Measurements from ENCODE around the gene RIMBP2. TPM values are rescaled to one million over a fixed set of nuclear protein-coding genes. Genes with fewer than 3 reads are reported as not detected.

The RIMBP2 gene
- total and polyA plus RNA-seq, 4 donors, result 0.05 to 2.9 (median 0.95) TPM

- Histone ChIP-seq H3K9me3 (ENCODE audit: control insufficient read depth in 4 of 4, insufficient read depth in 3 of 4, low read length in 3 of 4) (peaks cover 0 to 19% (median 0%) of the 10 kb centered on the region in 4 donors), H3K9ac (ENCODE audit: insufficient read depth in 1 of 2, low read length in 2 of 2) (no peak overlapping the region), H3K4me1 (ENCODE audit: control insufficient read depth in 5 of 5, insufficient read depth in 5 of 5, low read length in 5 of 5) (no peaks in the 10 kb centered on the region), H3K27me3 (ENCODE audit: control insufficient read depth in 3 of 3, insufficient read depth in 3 of 3, low read length in 2 of 3) (no peaks in the 10 kb centered on the region), H3K4me3 (no peak overlapping the region), H3K27ac (ENCODE audit: low read depth in 1 of 2, low read length in 1 of 2) (no peak overlapping the region), H3K36me3 (ENCODE audit: control insufficient read depth in 4 of 4, insufficient read depth in 4 of 4, low read length in 4 of 4) (no peaks in the 10 kb centered on the region)
- 96 to 98% methylated on average over 45 to 47 of the region's 47 CpGs for WGBS, 2 donors
- no peak for ATAC-seq (ENCODE audit: insufficient read depth, low FRiP score)
- TF ChIP-seq CTCF (IDR thresholded peaks at IDR 0.05; ENCODE audit: control extremely low read depth, extremely low read depth), result no peak
- DNase-seq, result no peak
Observed at GRCh38 chr12:130436741-130437501, 279.2 kb downstream of the RIMBP2 start.

- Histone ChIP-seq H3K4me3 (no peak overlapping the region), H3K4me1 (ENCODE audit: control insufficient read depth in 5 of 5, insufficient read depth in 5 of 5, low read length in 5 of 5) (no peaks in the 10 kb centered on the region), H3K36me3 (ENCODE audit: control insufficient read depth in 4 of 4, insufficient read depth in 4 of 4, low read length in 4 of 4) (no peaks in the 10 kb centered on the region), H3K9ac (ENCODE audit: insufficient read depth in 1 of 2, low read length in 2 of 2) (no peak overlapping the region), H3K27me3 (ENCODE audit: control insufficient read depth in 3 of 3, insufficient read depth in 3 of 3, low read length in 2 of 3) (no peaks in the 10 kb centered on the region), H3K27ac (ENCODE audit: low read depth in 1 of 2, low read length in 1 of 2) (no peak overlapping the region), H3K9me3 (ENCODE audit: control insufficient read depth in 4 of 4, insufficient read depth in 3 of 4, low read length in 3 of 4) (peaks cover 0 to 19% (median 0%) of the 10 kb centered on the region in 4 donors)
- ATAC-seq (ENCODE audit: insufficient read depth, low FRiP score) (no peak), DNase-seq (no peak)
- 91 to 95% methylated on average over 17 of the region's 17 CpGs for WGBS, 2 donors
- no peak for TF ChIP-seq CTCF (IDR thresholded peaks at IDR 0.05; ENCODE audit: control extremely low read depth, extremely low read depth)
Observed at GRCh38 chr12:130435826-130436225, 280.3 kb downstream of the RIMBP2 start.

GRCh38 chr12:130435331-130435730, 280.8 kb downstream of the RIMBP2 start:
- no peak for TF ChIP-seq CTCF (IDR thresholded peaks at IDR 0.05; ENCODE audit: control extremely low read depth, extremely low read depth)
- Histone ChIP-seq H3K9ac (ENCODE audit: insufficient read depth in 1 of 2, low read length in 2 of 2) (no peak overlapping the region), H3K9me3 (ENCODE audit: control insufficient read depth in 4 of 4, insufficient read depth in 3 of 4, low read length in 3 of 4) (peaks cover 0 to 19% (median 0%) of the 10 kb centered on the region in 4 donors), H3K27ac (ENCODE audit: low read depth in 1 of 2, low read length in 1 of 2) (no peak overlapping the region), H3K4me3 (no peak overlapping the region), H3K36me3 (ENCODE audit: control insufficient read depth in 4 of 4, insufficient read depth in 4 of 4, low read length in 4 of 4) (no peaks in the 10 kb centered on the region), H3K27me3 (ENCODE audit: control insufficient read depth in 3 of 3, insufficient read depth in 3 of 3, low read length in 2 of 3) (no peaks in the 10 kb centered on the region), H3K4me1 (ENCODE audit: control insufficient read depth in 5 of 5, insufficient read depth in 5 of 5, low read length in 5 of 5) (no peaks in the 10 kb centered on the region)
- WGBS, 2 donors, result 74 to 95% methylated on average over 6 of the region's 6 CpGs
- ATAC-seq (ENCODE audit: insufficient read depth, low FRiP score) (no peak), DNase-seq (no peak)

Data from lung (tissue), 12 donors.